T-helper 2 cell treated with Interferon-gamma antibody and Interleukin-4, amounts not matched to agents 5 μg/mL and 100 μg/mL, for 36 hours (primary cell): ENCODE results near the gene ARSI.

ENCODE experiments used
- DNase-seq: peaks from one replicate; pipeline ENCODE4 v3.0.0; 2021; ENCODE audit warnings: low spot score
- H3K27ac Mint-ChIP-seq: one replicate; pipeline ENCODE4 v1.8.0; 2021; ENCODE audit warnings: mild to moderate bottlenecking, mixed read lengths
- H3K27me3 Mint-ChIP-seq: one replicate; pipeline ENCODE4 v1.8.0; 2021; ENCODE audit warnings: low read depth, mixed read lengths
- H3K36me3 Mint-ChIP-seq: one replicate; pipeline ENCODE4 v1.8.0; 2021; ENCODE audit warnings: low read depth, mixed read lengths
- H3K4me1 Mint-ChIP-seq: one replicate; pipeline ENCODE4 v1.8.0; 2021; ENCODE audit warnings: low read depth, mixed read lengths
- H3K4me3 Mint-ChIP-seq: one replicate; pipeline ENCODE4 v1.8.0; 2022; ENCODE audit warnings: mild to moderate bottlenecking, moderate library complexity, mixed read lengths
- H3K9me3 Mint-ChIP-seq: one replicate; pipeline ENCODE4 v1.8.0; 2021; ENCODE audit warnings: mixed read lengths

ARSI gene

DNA sequence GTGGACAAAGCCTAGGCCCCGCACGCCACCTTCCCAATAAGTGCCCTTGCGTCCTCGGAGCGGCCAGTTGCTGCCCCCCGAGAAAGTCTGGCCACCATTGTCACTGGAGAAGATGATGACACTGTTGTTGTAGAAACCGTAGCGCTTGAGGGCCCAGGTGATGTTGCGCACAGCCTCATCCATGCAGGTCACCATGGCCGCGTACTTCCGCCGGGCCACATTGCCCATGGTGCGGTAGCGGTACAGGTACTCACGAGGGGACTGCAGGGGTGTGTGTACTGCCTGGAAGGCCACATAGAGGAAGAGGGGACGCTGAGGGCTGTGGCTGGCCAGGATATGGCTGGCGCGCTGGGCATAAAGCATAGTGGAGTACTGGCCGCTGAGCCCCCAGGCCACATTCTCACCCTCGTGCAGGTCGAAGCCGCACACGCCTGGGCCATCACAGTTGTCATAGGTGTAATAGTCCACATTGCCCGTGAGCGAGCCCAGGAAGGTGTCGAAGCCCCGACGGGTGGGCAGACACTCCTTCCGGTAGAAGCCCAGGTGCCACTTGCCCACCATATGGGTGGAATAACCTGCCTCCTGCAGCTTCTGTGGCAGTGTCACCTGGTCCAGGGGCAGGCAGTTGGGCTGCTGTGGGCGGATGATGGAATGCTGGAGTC lies 4.6 kb downstream of the ARSI start:
- Mint-ChIP-seq H3K27me3 (peaks cover 22% of the 10 kb centered on the region), H3K9me3 (no peaks in the 10 kb centered on the region), H3K27ac (no peak overlapping the region), H3K4me1 (peaks cover 3% of the 10 kb centered on the region), H3K4me3 (no peak overlapping the region), H3K36me3 (no peaks in the 10 kb centered on the region)
- DNase-seq, result no peak

DNA sequence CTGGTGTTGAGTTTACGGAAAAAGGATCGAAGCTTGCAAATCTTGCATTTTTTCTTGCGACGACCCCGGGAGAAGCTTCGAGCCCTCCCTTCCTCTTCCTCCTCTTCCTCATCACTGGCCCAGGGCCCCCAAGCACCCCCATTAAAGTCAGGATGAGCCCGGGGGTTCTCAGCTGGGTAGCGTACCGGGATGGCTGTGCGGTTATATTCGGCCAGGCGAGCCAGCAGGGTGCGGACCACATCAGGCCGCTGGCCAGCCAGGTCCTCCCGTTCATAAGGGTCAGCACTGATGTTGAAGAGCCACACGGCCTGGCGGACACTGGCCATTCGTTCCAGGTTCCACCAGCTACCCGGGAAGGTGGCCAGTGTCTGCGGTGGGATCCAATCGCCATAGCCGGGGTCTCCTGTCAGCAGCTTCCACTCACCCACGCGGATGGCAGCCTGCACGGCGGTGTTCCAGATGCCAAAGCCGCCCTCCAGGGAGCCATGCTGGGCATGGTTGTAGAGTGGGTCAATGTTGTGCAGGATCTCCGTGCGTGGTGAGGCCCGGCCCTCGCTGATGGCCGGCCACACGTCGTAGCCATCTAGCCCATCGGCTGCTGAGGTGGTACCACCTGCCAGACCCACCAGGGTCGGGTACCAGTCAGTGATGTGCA lies 5.3 kb downstream of the ARSI start:
- Mint-ChIP-seq H3K27ac (no peak overlapping the region), H3K27me3 (peaks cover 21% of the 10 kb centered on the region), H3K36me3 (no peaks in the 10 kb centered on the region), H3K4me1 (peaks cover 3% of the 10 kb centered on the region), H3K9me3 (no peaks in the 10 kb centered on the region), H3K4me3 (no peak overlapping the region)
- no peak for DNase-seq

DNA sequence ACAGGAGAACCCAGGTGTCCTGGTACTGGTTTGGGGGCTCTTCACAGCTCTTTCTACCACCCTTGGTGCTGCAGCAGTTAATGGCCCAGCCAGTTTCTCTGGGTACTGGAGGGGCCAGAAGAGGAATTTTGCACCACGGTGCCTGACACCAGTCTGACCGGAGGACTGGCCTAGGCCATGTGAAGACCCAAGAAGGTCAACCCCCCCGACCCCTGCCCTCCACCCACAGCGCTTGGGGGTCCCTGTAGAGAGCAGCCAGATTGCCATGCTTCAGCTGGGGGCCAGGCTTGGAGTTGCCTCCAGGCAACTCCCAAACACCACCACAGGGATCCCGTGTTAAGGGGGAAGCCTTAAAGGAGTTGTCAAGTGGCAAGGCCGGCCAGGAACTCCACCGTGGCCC lies 6.2 kb downstream of the ARSI start:
- Mint-ChIP-seq H3K4me3 (no peak overlapping the region), H3K9me3 (no peaks in the 10 kb centered on the region), H3K36me3 (no peaks in the 10 kb centered on the region), H3K27ac (no peak overlapping the region), H3K27me3 (peaks cover 17% of the 10 kb centered on the region), H3K4me1 (peaks cover 3% of the 10 kb centered on the region)
- no peak for DNase-seq

DNA sequence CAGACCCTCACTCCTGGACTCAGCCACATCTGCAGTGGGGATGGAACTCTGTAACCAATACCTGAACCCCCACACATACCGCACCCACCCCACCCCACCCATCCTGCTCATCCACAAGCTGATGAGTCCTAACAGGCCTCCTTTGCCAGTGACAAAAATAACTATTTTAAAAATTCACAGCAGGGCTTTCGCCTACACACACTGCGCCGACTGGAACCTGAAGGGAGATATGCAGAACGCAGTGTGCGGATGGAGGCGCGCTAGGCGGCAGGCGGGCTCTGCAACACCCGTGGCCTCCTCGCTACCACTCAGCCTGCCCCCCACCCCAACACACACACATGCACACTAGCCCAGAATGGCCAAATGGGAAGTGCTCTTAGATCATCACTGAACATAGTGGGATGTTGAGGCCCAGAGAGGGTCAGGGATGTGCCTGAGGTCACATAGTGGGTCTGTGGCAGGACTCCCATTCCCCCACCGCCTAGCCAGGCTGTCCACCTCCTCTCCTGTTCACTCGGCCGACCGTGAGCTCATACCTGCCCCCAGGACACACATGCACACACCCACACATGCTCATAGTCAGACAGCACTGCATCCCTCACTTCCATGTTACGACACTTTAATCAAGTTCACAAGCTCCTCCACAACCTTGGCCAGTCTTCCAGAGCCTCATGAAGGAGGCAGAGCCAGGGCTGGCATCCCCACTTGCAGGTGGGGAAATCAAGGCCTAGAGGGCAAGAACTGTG lies 6.8 kb downstream of the ARSI start:
- Mint-ChIP-seq H3K9me3 (no peaks in the 10 kb centered on the region), H3K36me3 (no peaks in the 10 kb centered on the region), H3K27ac (no peak overlapping the region), H3K4me1 (peaks cover 3% of the 10 kb centered on the region), H3K4me3 (no peak overlapping the region), H3K27me3 (peaks cover 12% of the 10 kb centered on the region)
- no peak for DNase-seq

DNA sequence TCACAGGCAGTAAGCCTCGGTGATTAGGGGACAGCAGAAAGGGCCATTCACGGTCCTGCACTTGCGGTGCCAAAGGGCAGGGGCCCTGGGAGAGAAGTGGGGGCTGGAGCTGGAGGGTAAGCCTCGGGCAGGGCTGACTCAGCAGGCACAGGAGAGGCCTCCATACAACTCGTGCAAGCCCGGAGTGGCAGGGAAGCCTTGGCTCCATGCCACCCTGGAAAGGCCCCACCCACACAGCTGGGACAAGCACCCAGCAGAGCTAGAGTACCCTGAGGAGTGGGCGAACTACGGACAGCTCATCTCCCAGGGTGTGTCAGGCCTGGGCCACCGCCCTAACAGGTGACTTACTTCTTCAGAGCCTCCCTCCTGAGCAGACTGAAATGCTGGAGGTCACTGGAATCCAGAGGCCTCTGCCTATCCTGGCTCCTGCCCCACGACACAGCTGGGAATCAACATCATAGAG lies 7.5 kb downstream of the ARSI start:
- no peaks in the 10 kb centered on the region for H3K9me3 Mint-ChIP-seq
- H3K36me3 Mint-ChIP-seq, result no peaks in the 10 kb centered on the region
- H3K27me3 Mint-ChIP-seq, result peaks cover 8% of the 10 kb centered on the region
- no peak for DNase-seq
- H3K4me3 Mint-ChIP-seq, result no peak overlapping the region
- no peak overlapping the region for H3K27ac Mint-ChIP-seq
- peaks cover 2% of the 10 kb centered on the region for H3K4me1 Mint-ChIP-seq

DNA sequence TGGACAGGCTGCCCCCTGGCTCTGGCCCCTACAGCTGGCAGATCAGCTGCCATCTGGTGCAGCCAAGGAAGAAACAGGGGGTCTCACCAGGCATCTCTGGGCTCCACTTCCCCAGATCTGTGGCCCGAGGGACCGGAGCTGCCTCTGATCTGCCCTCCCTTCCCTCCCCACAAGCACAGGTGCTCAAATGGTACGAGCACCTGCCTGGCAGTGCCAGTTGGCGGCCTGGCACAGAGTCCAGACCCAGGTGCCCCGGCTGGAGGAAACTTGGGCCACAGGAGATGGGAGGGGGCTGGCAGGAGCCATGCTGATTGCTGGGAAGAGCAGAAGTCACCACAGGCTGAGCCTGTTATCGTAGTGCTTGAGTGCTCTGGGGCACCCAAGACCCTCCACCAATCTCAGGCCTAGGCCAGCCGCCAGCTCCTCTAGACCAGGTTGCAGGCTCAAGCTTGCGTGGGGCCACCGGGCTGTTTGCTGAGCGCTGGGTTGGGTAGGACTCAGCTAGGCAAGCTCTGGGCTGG lies 8.1 kb downstream of the ARSI start:
- no peak overlapping the region for H3K27ac Mint-ChIP-seq
- no peak for DNase-seq
- no peaks in the 10 kb centered on the region for H3K36me3 Mint-ChIP-seq
- peaks cover 5% of the 10 kb centered on the region for H3K27me3 Mint-ChIP-seq
- no peaks in the 10 kb centered on the region for H3K4me1 Mint-ChIP-seq
- H3K9me3 Mint-ChIP-seq, result no peaks in the 10 kb centered on the region
- H3K4me3 Mint-ChIP-seq, result no peak overlapping the region

DNA sequence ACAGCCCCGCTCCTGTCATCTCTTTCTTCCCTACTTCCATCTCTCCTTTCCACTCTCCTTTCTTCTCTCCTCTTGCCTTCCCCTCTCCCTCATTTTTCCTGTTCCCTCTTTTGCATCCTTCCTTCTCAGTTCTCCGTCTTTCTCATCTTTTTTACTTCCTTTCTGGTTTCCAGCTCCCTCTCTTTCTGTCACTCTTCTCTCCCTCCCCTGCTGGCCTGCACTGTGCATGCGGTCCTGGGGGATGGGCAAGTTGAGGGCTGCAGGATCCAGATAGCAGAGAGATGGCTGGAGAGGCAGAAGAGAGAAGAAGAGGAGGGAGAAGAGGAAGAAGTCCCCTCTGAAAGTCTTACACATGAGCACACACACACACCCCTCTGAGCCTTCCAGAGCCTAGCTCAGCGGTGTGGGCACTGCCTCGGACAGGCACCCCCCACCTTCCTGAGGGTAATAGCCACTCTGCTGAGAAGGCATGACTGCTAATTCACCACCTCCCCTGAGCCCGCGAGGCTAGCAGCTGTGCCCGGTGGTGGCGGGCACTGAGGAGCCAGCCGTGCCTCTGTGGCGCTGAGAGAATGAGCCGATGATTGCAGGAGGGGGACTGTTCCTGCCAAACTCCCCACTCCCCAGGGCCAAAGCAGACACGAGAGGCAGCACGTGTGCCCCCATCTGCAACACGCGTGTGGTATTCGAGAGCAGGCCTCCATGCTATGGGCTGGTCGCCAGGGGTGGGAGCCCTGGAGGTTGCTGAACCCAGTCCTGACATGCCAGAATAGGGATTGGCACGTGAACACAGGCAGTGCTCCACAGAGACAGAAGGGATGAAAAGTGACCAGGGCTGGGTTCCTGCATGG lies 9.4 kb downstream of the ARSI start:
- Mint-ChIP-seq H3K9me3 (no peaks in the 10 kb centered on the region), H3K4me3 (no peak overlapping the region), H3K36me3 (no peaks in the 10 kb centered on the region), H3K27me3 (peaks cover 5% of the 10 kb centered on the region), H3K27ac (no peak overlapping the region), H3K4me1 (no peaks in the 10 kb centered on the region)
- no peak for DNase-seq

DNA sequence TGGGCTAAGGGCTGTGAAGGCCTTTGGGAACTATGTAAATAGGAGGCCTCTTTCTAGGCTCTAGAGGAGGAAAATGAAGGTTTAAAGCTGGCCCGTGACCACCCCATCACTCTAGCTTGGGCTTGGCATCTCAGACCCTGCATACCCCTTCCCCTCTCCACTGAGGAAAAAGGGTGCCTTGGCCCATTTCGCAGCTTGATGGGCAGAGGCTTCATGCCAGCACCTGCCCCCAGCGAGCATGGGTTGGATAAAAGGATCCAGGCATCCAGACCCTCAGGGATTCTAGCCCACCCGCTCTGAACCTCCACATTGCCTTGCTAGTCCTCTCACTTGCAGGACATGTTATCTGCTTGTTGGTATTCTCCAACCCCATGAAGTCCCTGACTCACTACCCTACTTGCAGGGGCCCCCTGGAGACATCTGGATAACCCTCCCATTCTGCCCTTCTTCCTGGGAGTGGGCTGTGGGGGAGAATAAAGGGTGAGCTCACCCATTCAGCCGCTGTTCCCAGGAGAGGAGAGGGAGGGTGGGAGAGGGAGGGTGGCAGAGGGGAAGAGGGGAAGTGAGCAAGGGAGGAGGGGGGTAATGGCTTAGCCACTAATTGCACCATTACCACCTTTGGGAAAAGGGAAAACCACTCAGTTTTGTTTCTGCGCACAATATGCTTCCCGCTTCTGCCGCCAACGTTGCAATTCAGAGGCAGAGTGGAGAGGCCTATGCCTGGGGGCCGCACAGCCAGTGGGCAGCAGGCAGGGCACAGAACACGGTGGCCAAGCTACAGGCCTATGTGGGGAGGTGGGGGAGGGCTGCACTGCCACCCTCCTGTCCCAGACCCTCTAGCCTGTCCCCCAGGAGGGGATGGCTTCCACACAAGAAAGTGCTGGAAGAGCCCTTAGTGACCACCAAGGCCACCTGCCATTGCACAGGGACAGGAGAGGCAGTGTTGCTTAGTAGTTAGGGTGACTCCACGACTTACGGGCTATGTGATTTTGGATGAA lies 11.0 kb downstream of the ARSI start:
- no peaks in the 10 kb centered on the region for H3K9me3 Mint-ChIP-seq
- H3K4me3 Mint-ChIP-seq, result no peak overlapping the region
- no peak overlapping the region for H3K27ac Mint-ChIP-seq
- DNase-seq, result no peak
- no peaks in the 10 kb centered on the region for H3K4me1 Mint-ChIP-seq
- H3K36me3 Mint-ChIP-seq, result no peaks in the 10 kb centered on the region
- peaks cover 5% of the 10 kb centered on the region for H3K27me3 Mint-ChIP-seq

DNA sequence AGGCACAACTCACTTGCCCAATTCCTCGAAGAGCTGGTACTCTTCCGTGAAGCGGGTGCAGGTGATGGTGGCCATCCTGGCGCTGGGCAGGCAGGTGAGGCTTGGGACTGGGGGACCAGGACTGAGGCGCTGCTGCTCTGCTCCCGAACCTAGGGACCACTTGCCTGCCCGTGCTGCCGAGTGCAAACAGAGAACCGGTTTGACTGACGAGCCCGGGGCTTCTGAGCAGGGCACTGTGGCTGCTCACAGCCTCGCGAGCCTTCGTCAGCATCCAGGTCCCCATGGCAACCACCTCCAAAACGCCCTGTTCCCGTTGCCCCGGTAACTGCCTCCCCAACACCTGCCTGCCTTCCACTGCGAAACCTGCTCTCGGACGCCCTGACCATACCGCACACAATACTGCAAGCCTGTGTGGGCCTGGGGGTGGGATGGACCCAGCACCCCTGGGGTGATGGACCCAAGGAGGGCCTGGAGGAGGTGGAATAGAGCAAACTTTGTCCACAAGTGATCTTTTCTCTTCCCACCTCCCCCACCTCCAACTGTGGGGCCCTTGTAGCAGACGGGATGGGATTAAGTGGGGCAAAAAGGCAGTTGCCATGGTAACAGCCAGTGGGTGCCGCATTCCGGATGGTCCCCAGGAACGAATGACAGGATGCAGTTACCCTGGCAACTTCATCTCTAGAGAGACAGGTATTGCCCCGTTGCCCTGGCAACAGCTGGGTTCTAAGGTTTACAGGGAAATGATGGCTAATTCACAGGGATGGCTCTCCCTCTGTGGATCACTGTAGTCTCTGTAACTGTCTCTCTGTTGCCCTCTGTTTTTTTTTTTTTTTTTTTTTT lies 12.9 kb downstream of the ARSI start, which contains the start of gene CAMK2A:
TSS of gene CAMK2A (minus strand) at position 223 of the 840 bp plus-strand sequence. CDS start at position 75, 148 bp downstream.
- Mint-ChIP-seq H3K36me3 (no peaks in the 10 kb centered on the region), H3K4me3 (no peak within 1 kb of the TSS), H3K9me3 (no peaks in the 10 kb centered on the region), H3K4me1 (no peaks in the 10 kb centered on the region), H3K27me3 (peaks cover 6% of the 10 kb centered on the region), H3K27ac (no peak within 1 kb of the TSS)
- DNase-seq, result no peak

DNA sequence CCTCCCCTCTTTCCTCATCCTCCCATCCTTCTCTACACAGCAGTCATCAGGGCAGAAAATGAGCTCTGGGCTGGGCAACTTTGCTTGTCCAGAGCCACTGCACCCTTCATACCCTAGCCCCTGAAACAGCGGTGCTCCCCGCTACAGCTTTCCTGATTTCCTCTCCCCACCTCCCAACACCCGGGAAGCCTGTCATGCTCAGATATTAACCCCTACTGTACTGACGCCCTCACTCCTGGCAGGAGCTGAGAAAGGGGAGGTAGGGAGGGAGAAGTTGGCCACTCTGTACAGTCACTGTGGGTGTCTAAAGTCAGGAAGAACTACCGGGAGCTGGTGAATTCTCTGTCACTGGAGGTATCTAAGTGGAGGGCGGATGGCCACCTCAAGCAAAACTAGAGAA lies 13.9 kb downstream of the ARSI start:
- no peak overlapping the region for H3K27ac Mint-ChIP-seq
- no peaks in the 10 kb centered on the region for H3K4me1 Mint-ChIP-seq
- no peaks in the 10 kb centered on the region for H3K9me3 Mint-ChIP-seq
- H3K27me3 Mint-ChIP-seq, result peaks cover 6% of the 10 kb centered on the region
- no peak overlapping the region for H3K4me3 Mint-ChIP-seq
- DNase-seq, result no peak
- H3K36me3 Mint-ChIP-seq, result no peaks in the 10 kb centered on the region

DNA sequence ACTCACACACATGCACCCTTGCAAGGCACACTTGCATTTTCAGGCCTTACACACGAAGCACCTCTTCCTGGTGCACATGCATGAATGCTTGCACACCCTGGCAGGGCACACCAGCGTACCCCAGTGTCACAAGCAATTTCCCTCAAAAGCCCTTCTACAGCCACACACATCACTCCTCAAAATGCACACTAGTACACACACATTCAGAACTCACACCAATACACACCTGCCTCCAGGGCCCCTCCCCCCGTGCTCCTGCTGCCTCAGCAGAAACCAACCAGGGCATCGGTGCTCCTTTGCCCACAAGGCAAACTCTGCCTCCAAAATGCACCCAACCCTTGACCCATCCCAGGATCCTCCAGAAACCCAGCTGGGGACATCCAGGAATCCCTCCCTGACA lies 14.3 kb downstream of the ARSI start:
- DNase-seq, result no peak
- Mint-ChIP-seq H3K9me3 (no peaks in the 10 kb centered on the region), H3K4me3 (no peak overlapping the region), H3K36me3 (no peaks in the 10 kb centered on the region), H3K4me1 (no peaks in the 10 kb centered on the region), H3K27me3 (peaks cover 6% of the 10 kb centered on the region), H3K27ac (no peak overlapping the region)

DNA sequence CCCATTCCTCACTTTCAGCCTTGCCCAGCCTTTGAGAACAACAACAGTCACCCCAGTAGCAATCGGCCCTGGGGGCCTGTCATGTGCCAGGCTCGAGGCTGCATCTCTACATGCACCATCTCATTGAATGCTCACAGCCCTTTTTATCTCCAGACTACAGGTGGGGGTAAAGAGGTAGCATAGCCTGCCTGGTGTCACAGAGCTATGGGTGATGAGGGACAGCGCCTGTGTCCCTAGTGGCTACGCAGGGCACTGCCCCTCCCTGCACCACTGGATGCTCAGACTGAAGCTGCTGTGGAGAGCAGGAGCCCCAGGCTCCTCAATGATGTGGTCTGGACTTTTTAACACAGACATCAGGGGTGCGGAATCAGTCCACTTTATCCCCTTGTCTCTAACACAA lies 15.9 kb downstream of the ARSI start:
- Mint-ChIP-seq H3K27ac (no peak overlapping the region), H3K4me3 (no peak overlapping the region), H3K36me3 (no peaks in the 10 kb centered on the region), H3K27me3 (peaks cover 8% of the 10 kb centered on the region), H3K9me3 (no peaks in the 10 kb centered on the region), H3K4me1 (no peaks in the 10 kb centered on the region)
- no peak for DNase-seq
